ENCODE data around the gene ARRDC4. TPM values are rescaled to one million over a fixed set of nuclear protein-coding genes. Genes with fewer than 3 reads are reported as not detected.

Gene ARRDC4
- total RNA-seq, 1 donor from 2014 or later, result 15.3 TPM

GRCh38 chr15:97955035-97955434 lies 5.5 kb upstream of the ARRDC4 start:
- Mint-ChIP-seq H3K9me3 (ENCODE audit: unreplicated experiment) (no peaks in the 10 kb centered on the region), H3K27me3 (ENCODE audit: unreplicated experiment) (peaks cover 39% of the 10 kb centered on the region), H3K4me1 (ENCODE audit: unreplicated experiment) (peaks cover 6% of the 10 kb centered on the region), H3K36me3 (ENCODE audit: unreplicated experiment) (no peaks in the 10 kb centered on the region), H3K27ac (ENCODE audit: unreplicated experiment) (no peak overlapping the region), H3K4me3 (ENCODE audit: unreplicated experiment) (no peak overlapping the region)
- no peak for TF ChIP-seq CTCF (IDR thresholded peaks at IDR 0.05)
- DNase-seq (ENCODE audit: extremely low spot score, unreplicated experiment), result no peak

GRCh38 chr15:97955529-97955928 lies 5.0 kb upstream of the ARRDC4 start:
- peaks cover 34% of the 10 kb centered on the region for H3K27me3 Mint-ChIP-seq (ENCODE audit: unreplicated experiment)
- H3K9me3 Mint-ChIP-seq (ENCODE audit: unreplicated experiment), result no peaks in the 10 kb centered on the region
- no peak overlapping the region for H3K27ac Mint-ChIP-seq (ENCODE audit: unreplicated experiment)

GRCh38 chr15:97959724-97960363 lies 659 bp upstream of the ARRDC4 start:
- no peaks in the 10 kb centered on the region for H3K9me3 Mint-ChIP-seq (ENCODE audit: unreplicated experiment)
- peaks cover 33% of the 10 kb centered on the region for H3K4me1 Mint-ChIP-seq (ENCODE audit: unreplicated experiment)
- DNase-seq (ENCODE audit: extremely low spot score, unreplicated experiment), result no peak
- H3K36me3 Mint-ChIP-seq (ENCODE audit: unreplicated experiment), result peaks cover 7% of the 10 kb centered on the region
- peak overlapping the region; percentile 76 for H3K4me3 Mint-ChIP-seq (ENCODE audit: unreplicated experiment)
- TF ChIP-seq CTCF (IDR thresholded peaks at IDR 0.05), result no peak
- peak overlapping the region; percentile 83 for H3K27ac Mint-ChIP-seq (ENCODE audit: unreplicated experiment)
- peaks cover 11% of the 10 kb centered on the region for H3K27me3 Mint-ChIP-seq (ENCODE audit: unreplicated experiment)

More at GRCh38 chr15:97955529-97955928, 5.0 kb upstream of the ARRDC4 start:
- H3K4me1 Mint-ChIP-seq (ENCODE audit: unreplicated experiment), result peaks cover 7% of the 10 kb centered on the region
- no peak overlapping the region for H3K4me3 Mint-ChIP-seq (ENCODE audit: unreplicated experiment)
- H3K36me3 Mint-ChIP-seq (ENCODE audit: unreplicated experiment), result no peaks in the 10 kb centered on the region
- no peak for TF ChIP-seq CTCF (IDR thresholded peaks at IDR 0.05)
- no peak for DNase-seq (ENCODE audit: extremely low spot score, unreplicated experiment)

- TF ChIP-seq CTCF (IDR thresholded peaks at IDR 0.05), result no peak
- peak; percentile 85 for DNase-seq (ENCODE audit: extremely low spot score, unreplicated experiment)
- H3K9me3 Mint-ChIP-seq (ENCODE audit: unreplicated experiment), result no peaks in the 10 kb centered on the region
- no peak overlapping the region for H3K27ac Mint-ChIP-seq (ENCODE audit: unreplicated experiment)
- H3K36me3 Mint-ChIP-seq (ENCODE audit: unreplicated experiment), result peaks cover 18% of the 10 kb centered on the region
- H3K4me3 Mint-ChIP-seq (ENCODE audit: unreplicated experiment), result peak overlapping the region; percentile 81
- H3K27me3 Mint-ChIP-seq (ENCODE audit: unreplicated experiment), result peaks cover under 1% of the 10 kb centered on the region
- H3K4me1 Mint-ChIP-seq (ENCODE audit: unreplicated experiment), result peaks cover 33% of the 10 kb centered on the region
These were observed 808 bp downstream of the ARRDC4 start for GRCh38 chr15:97961067-97961954.

GRCh38 chr15:97962263-97962662 lies 1.8 kb downstream of the ARRDC4 start:
- H3K9me3 Mint-ChIP-seq (ENCODE audit: unreplicated experiment), result no peaks in the 10 kb centered on the region
- no peak for DNase-seq (ENCODE audit: extremely low spot score, unreplicated experiment)
- H3K27ac Mint-ChIP-seq (ENCODE audit: unreplicated experiment), result no peak overlapping the region
- TF ChIP-seq CTCF (IDR thresholded peaks at IDR 0.05), result no peak
- no peaks in the 10 kb centered on the region for H3K27me3 Mint-ChIP-seq (ENCODE audit: unreplicated experiment)
- peaks cover 33% of the 10 kb centered on the region for H3K4me1 Mint-ChIP-seq (ENCODE audit: unreplicated experiment)
- H3K4me3 Mint-ChIP-seq (ENCODE audit: unreplicated experiment), result peak overlapping the region; percentile 81
- peaks cover 22% of the 10 kb centered on the region for H3K36me3 Mint-ChIP-seq (ENCODE audit: unreplicated experiment)

Data from osteocyte (in vitro differentiated cells).